GM12878 (cell line): ENCODE measurements around the gene ZNF684. TPM values are rescaled to one million over a fixed set of nuclear protein-coding genes. Genes with fewer than 3 reads are reported as not detected.

Source experiments
- BRCA1 ChIP-seq: IDR thresholded peaks from 2 replicates; pipeline ENCODE4 v1.6.1; 2011; ENCODE audit warnings: low read depth, low read length, improper control_type of control experiment
- EZH2 ChIP-seq: IDR thresholded peaks from 2 replicates; pipeline ENCODE4 v1.6.1; 2012; ENCODE audit warnings: low read depth, mild to moderate bottlenecking, control low read depth, inconsistent platforms, low read length, borderline replicate concordance; ENCODE audit not compliant: control insufficient read depth
- HDAC6 ChIP-seq: fragments of 200-600 bp; sonication (generic); IDR thresholded peaks from one replicate; pipeline ENCODE4 v1.8.0; 2017; ENCODE audit warnings: antibody characterized with exemption; ENCODE audit not compliant: unreplicated experiment
- IKZF2 ChIP-seq, 2 experiments: fragments of 450-650 bp; IDR thresholded peaks; 2 replicates each; pipeline ENCODE4 v1.6.1; 2017; ENCODE audit warnings: mild to moderate bottlenecking in 2 of 2, moderate library complexity in 2 of 2
- KDM1A ChIP-seq: fragments of 200-600 bp; sonication (generic); IDR thresholded peaks from 2 replicates; pipeline ENCODE4 v1.6.1; 2016; ENCODE audit warnings: borderline replicate concordance
- MEF2A ChIP-seq: IDR thresholded peaks from 2 replicates; pipeline ENCODE4 v1.6.1; 2011; ENCODE audit warnings: low read depth, mild to moderate bottlenecking, low read length, moderate library complexity; ENCODE audit not compliant: insufficient read depth
- PML ChIP-seq: IDR thresholded peaks from 2 replicates; pipeline ENCODE4 v1.6.1; 2012; ENCODE audit warnings: low read length, inconsistent platforms
- RFX5 ChIP-seq: IDR thresholded peaks from 2 replicates; pipeline ENCODE4 v1.6.1; 2011; ENCODE audit warnings: low read depth, low read length, improper control_type of control experiment
- polyA plus RNA-seq, 11 experiments: library from polyadenylated mRNA; depleted of rRNA in 4 of 11; unstranded in 6 of 11; stranded (reverse) in 5 of 11; fragments of >200 nt; fragmentation: Nextera tagmentation in 4 of 11; fragmentation: Illumina TruSeq in 1 of 11; extraction: Ambion mirVana in 4 of 11; extraction: Trizol in 1 of 11; gene quantifications; 1 replicate in 1 of 11; 2 replicates in 10 of 11; pipeline versions ENCODE4 v1.2.1 to v1.2.3, GENCODE V29; 2011 to 2016; ENCODE audit warnings: inconsistent platforms in 2 of 11, missing spikeins in 2 of 11, low read depth in 1 of 11
- total RNA-seq, 4 experiments: library from RNA; depleted of rRNA in 3 of 4; stranded (reverse); fragments of >200 nt in 3 of 4; fragmentation: Illumina TruSeq in 1 of 4; extraction: Trizol in 1 of 4; gene quantifications; 2 replicates each; pipeline versions ENCODE4 v1.2.1 to v1.2.3, GENCODE V29; 2013 to 2021
- TF ChIP-seq, protein P1 (sequence below): fragments of 450-650 bp; IDR thresholded peaks from 2 replicates; pipeline ENCODE4 v1.6.1; 2017; ENCODE audit warnings: mild to moderate bottlenecking, low read depth, inconsistent platforms; ENCODE audit not compliant: poor library complexity, severe bottlenecking
- TF ChIP-seq, protein P2 (sequence below): IDR thresholded peaks from 2 replicates; pipeline ENCODE4 v1.6.1; 2012; ENCODE audit warnings: mild to moderate bottlenecking, low read depth, low read length
- TF ChIP-seq, protein P3 (sequence below): IDR thresholded peaks from 2 replicates; pipeline ENCODE4 v1.6.1; 2011; ENCODE audit warnings: mild to moderate bottlenecking, low read depth, low read length, moderate library complexity; ENCODE audit not compliant: insufficient replicate concordance

The ZNF684 gene
- total and polyA plus RNA-seq, 10 of the 15 experiments (the other 5 are each of a cell fraction or from before 2014, with no cell fraction given) = 3.8 to 6.8 (median 6.0) TPM

DNA sequence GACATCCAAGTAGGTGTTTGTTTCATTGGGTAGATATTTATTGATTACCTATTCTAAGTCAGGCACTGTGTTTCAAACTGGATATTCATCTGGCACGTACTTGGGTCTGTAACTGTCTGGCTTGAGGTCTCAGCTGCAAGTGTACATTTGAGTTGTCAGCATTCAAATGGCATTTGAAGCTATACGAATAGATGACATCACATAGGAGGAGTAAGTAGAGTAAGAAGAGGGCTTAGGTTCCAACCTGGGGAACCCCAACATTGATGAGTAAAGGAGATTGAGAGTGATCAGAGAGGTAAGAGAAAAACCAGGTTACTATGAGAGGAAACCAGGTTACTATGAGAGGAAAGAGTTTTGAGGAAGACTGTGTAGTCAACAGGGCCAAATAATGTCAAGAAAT lies 30.7 kb downstream of the ZNF684 start (continued):
- TF ChIP-seq HDAC6 = no peak
- no peak for TF ChIP-seq KDM1A
- no peak for TF ChIP-seq IKZF2 (IDR thresholded peaks at IDR 0.05)
- TF ChIP-seq EZH2 = no peak
- TF ChIP-seq PML = no peak
- no peak for TF ChIP-seq BRCA1
- TF ChIP-seq, protein P1, sequence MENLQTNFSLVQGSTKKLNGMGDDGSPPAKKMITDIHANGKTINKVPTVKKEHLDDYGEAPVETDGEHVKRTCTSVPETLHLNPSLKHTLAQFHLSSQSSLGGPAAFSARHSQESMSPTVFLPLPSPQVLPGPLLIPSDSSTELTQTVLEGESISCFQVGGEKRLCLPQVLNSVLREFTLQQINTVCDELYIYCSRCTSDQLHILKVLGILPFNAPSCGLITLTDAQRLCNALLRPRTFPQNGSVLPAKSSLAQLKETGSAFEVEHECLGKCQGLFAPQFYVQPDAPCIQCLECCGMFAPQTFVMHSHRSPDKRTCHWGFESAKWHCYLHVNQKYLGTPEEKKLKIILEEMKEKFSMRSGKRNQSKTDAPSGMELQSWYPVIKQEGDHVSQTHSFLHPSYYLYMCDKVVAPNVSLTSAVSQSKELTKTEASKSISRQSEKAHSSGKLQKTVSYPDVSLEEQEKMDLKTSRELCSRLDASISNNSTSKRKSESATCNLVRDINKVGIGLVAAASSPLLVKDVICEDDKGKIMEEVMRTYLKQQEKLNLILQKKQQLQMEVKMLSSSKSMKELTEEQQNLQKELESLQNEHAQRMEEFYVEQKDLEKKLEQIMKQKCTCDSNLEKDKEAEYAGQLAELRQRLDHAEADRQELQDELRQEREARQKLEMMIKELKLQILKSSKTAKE = no peak
- TF ChIP-seq, protein P2, sequence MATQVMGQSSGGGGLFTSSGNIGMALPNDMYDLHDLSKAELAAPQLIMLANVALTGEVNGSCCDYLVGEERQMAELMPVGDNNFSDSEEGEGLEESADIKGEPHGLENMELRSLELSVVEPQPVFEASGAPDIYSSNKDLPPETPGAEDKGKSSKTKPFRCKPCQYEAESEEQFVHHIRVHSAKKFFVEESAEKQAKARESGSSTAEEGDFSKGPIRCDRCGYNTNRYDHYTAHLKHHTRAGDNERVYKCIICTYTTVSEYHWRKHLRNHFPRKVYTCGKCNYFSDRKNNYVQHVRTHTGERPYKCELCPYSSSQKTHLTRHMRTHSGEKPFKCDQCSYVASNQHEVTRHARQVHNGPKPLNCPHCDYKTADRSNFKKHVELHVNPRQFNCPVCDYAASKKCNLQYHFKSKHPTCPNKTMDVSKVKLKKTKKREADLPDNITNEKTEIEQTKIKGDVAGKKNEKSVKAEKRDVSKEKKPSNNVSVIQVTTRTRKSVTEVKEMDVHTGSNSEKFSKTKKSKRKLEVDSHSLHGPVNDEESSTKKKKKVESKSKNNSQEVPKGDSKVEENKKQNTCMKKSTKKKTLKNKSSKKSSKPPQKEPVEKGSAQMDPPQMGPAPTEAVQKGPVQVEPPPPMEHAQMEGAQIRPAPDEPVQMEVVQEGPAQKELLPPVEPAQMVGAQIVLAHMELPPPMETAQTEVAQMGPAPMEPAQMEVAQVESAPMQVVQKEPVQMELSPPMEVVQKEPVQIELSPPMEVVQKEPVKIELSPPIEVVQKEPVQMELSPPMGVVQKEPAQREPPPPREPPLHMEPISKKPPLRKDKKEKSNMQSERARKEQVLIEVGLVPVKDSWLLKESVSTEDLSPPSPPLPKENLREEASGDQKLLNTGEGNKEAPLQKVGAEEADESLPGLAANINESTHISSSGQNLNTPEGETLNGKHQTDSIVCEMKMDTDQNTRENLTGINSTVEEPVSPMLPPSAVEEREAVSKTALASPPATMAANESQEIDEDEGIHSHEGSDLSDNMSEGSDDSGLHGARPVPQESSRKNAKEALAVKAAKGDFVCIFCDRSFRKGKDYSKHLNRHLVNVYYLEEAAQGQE = no peak
- TF ChIP-seq RFX5 = no peak
- TF ChIP-seq, protein P3, sequence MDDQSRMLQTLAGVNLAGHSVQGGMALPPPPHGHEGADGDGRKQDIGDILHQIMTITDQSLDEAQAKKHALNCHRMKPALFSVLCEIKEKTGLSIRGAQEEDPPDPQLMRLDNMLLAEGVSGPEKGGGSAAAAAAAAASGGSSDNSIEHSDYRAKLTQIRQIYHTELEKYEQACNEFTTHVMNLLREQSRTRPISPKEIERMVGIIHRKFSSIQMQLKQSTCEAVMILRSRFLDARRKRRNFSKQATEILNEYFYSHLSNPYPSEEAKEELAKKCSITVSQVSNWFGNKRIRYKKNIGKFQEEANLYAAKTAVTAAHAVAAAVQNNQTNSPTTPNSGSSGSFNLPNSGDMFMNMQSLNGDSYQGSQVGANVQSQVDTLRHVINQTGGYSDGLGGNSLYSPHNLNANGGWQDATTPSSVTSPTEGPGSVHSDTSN = no peak
- TF ChIP-seq MEF2A = no peak
